H7 (cell line): Measurements from ENCODE around the gene ZNF200. TPM values are rescaled to one million over a fixed set of nuclear protein-coding genes. Genes with fewer than 3 reads are reported as not detected.
"Not testable (repeated sequence)": the region's sequence is repeated elsewhere in the genome, so short reads cannot be mapped to it uniquely, and the experiment has no call there.

Experiments used
- DNase-seq: peaks from one replicate; pipeline ENCODE4 v3.0.0; 2012
- H3K27me3 ChIP-seq: 2 replicates; pipeline ENCODE4 v1.6.0; 2011; ENCODE audit warnings: mild to moderate bottlenecking, low read length; ENCODE audit not compliant: control insufficient read depth, insufficient read depth
- H3K36me3 ChIP-seq: replicated peaks from 2 replicates; pipeline ENCODE4 v1.5.1; 2011; ENCODE audit warnings: low read length; ENCODE audit not compliant: control insufficient read depth, insufficient read depth
- H3K4me3 ChIP-seq: 2 replicates; pipeline ENCODE4 v1.5.1; 2011; ENCODE audit warnings: low read depth, mild to moderate bottlenecking, control low read depth, low read length, moderate library complexity; ENCODE audit not compliant: insufficient read depth
- total RNA-seq: library from RNA; depleted of rRNA; stranded (reverse); fragments of >200 nt; shearing (Covaris generic); gene quantifications from 2 replicates; pipeline ENCODE4 v1.2.3, GENCODE V29; 2014

ZNF200 gene
- total RNA-seq, 1 experiment from 2014 or later: 9.1 TPM

GRCh38 chr16:3198334-3199072 is 36.5 kb downstream of the ZNF200 start:
- H3K27me3 ChIP-seq: no peaks in the 10 kb centered on the region; the same call in 1 of the 2 replicates
- H3K36me3 ChIP-seq: no peaks in the 10 kb centered on the region

GRCh38 chr16:3197694-3198333 is 37.1 kb downstream of the ZNF200 start:
- H3K36me3 ChIP-seq, H3K27me3 ChIP-seq, DNase-seq, H3K4me3 ChIP-seq: not testable (repeated sequence)

More at GRCh38 chr16:3198334-3199072, 36.5 kb downstream of the ZNF200 start:
- no peak overlapping the region for H3K4me3 ChIP-seq
- no peak for DNase-seq

GRCh38 chr16:3195975-3196374 is 39.0 kb downstream of the ZNF200 start:
- peak; percentile 43 for DNase-seq
- Histone ChIP-seq H3K36me3 (no peaks in the 10 kb centered on the region), H3K27me3 (peaks cover 2% of the 10 kb centered on the region), H3K4me3 (no peak overlapping the region)

GRCh38 chr16:3194792-3195191 is 40.2 kb downstream of the ZNF200 start:
- Histone ChIP-seq H3K27me3 (peaks cover 14% of the 10 kb centered on the region), H3K4me3 (no peak overlapping the region), H3K36me3 (no peaks in the 10 kb centered on the region)
- DNase-seq: peak; percentile 43

GRCh38 chr16:3193221-3194212 is 41.4 kb downstream of the ZNF200 start:
- DNase-seq: peak; percentile 55
- no peaks in the 10 kb centered on the region for H3K36me3 ChIP-seq
- peaks cover 18% of the 10 kb centered on the region for H3K27me3 ChIP-seq
- H3K4me3 ChIP-seq: no peak overlapping the region

GRCh38 chr16:3192476-3193019 is 42.4 kb downstream of the ZNF200 start:
- H3K27me3 ChIP-seq: peaks cover 19% of the 10 kb centered on the region
- no peak overlapping the region for H3K4me3 ChIP-seq
- peak; percentile 67 for DNase-seq
- H3K36me3 ChIP-seq: no peaks in the 10 kb centered on the region

- Histone ChIP-seq H3K27me3 (peaks cover 19% of the 10 kb centered on the region), H3K4me3 (peak overlapping the region; percentile 70), H3K36me3 (no peaks in the 10 kb centered on the region)
- DNase-seq: no peak
These were observed 44.0 kb downstream of the ZNF200 start for GRCh38 chr16:3190949-3191353.

GRCh38 chr16:3189869-3190268 is 45.1 kb downstream of the ZNF200 start:
- no peak for DNase-seq
- H3K4me3 ChIP-seq: peak overlapping the region; percentile 85
- H3K27me3 ChIP-seq: peaks cover 19% of the 10 kb centered on the region
- H3K36me3 ChIP-seq: no peaks in the 10 kb centered on the region

- peak; percentile 86 for DNase-seq
These were observed 45.8 kb downstream of the ZNF200 start for GRCh38 chr16:3188925-3189825.

GRCh38 chr16:3188675-3188924 is 46.4 kb downstream of the ZNF200 start:
- Histone ChIP-seq H3K4me3 (peak overlapping the region; percentile 85), H3K27me3 (peaks cover 22% of the 10 kb centered on the region), H3K36me3 (no peaks in the 10 kb centered on the region)
- DNase-seq: no peak

More at GRCh38 chr16:3188925-3189825, 45.8 kb downstream of the ZNF200 start:
- Histone ChIP-seq H3K36me3 (no peaks in the 10 kb centered on the region), H3K27me3 (peaks cover 19% of the 10 kb centered on the region), H3K4me3 (peak overlapping the region; percentile 85)

GRCh38 chr16:3187798-3188674 is 46.9 kb downstream of the ZNF200 start, which contains the start of gene OR1F1:
Gene OR1F1, plus strand, starts transcription at chr16:3188204.
- DNase-seq: peak; percentile 83
- H3K36me3 ChIP-seq: no peaks in the 10 kb centered on the region
- peak within 1 kb of the TSS; percentile 85 for H3K4me3 ChIP-seq
- H3K27me3 ChIP-seq: peaks cover 27% of the 10 kb centered on the region

GRCh38 chr16:3186946-3187690 is 47.8 kb downstream of the ZNF200 start:
- peaks cover 32% of the 10 kb centered on the region for H3K27me3 ChIP-seq
- no peak for DNase-seq
- no peak overlapping the region; the same call in 1 of the 2 replicates for H3K4me3 ChIP-seq
- H3K36me3 ChIP-seq: no peaks in the 10 kb centered on the region
